Smooth muscle cell (in vitro differentiated cells): Measurements from ENCODE around the gene RTN4. TPM values are rescaled to one million over a fixed set of nuclear protein-coding genes. Genes with fewer than 3 reads are reported as not detected.

Experiments
- DNase-seq: peaks from one replicate; lab custom pipeline; 2025; ENCODE audit not compliant: unreplicated experiment; lab: John Stamatoyannopoulos, UW
- H2AFZ ChIP-seq: fragments of 200-600 bp; sonication (generic); 2 replicates; pipeline ENCODE4 v1.6.0; 2016; ENCODE audit warnings: antibody characterized with exemption, low read depth, mild to moderate bottlenecking
- H3F3A ChIP-seq: fragments of 200-600 bp; sonication (generic); 2 replicates; pipeline ENCODE4 v1.6.0; 2017; ENCODE audit warnings: antibody characterized with exemption, low read depth
- H3K27ac ChIP-seq: fragments of 200-600 bp; sonication (generic); 2 replicates; pipeline ENCODE4 v1.5.1; 2016; ENCODE audit warnings: low read depth, mild to moderate bottlenecking
- H3K27me3 ChIP-seq: fragments of 200-600 bp; sonication (generic); 2 replicates; pipeline ENCODE4 v1.6.1; 2016; ENCODE audit warnings: low read depth, mild to moderate bottlenecking
- H3K36me3 ChIP-seq: fragments of 200-600 bp; sonication (generic); 2 replicates; pipeline ENCODE4 v1.5.1; 2016; ENCODE audit warnings: low read depth
- H3K4me1 ChIP-seq: fragments of 200-600 bp; sonication (generic); 2 replicates; pipeline ENCODE4 v1.5.1; 2016; ENCODE audit warnings: low read depth
- H3K4me2 ChIP-seq: fragments of 200-600 bp; sonication (generic); 2 replicates; pipeline ENCODE4 v1.6.0; 2016; ENCODE audit warnings: mild to moderate bottlenecking
- H3K4me3 ChIP-seq: fragments of 200-600 bp; sonication (generic); 2 replicates; pipeline ENCODE4 v1.5.1; 2016; ENCODE audit warnings: mild to moderate bottlenecking
- H3K79me2 ChIP-seq: fragments of 200-600 bp; sonication (generic); 2 replicates; pipeline ENCODE4 v1.6.0; 2016; ENCODE audit warnings: low read depth, mild to moderate bottlenecking
- H3K9ac ChIP-seq: fragments of 200-600 bp; sonication (generic); 2 replicates; pipeline ENCODE4 v1.6.0; 2016; ENCODE audit warnings: low read depth
- H3K9me3 ChIP-seq: fragments of 200-600 bp; sonication (generic); replicated peaks from 2 replicates; pipeline ENCODE4 v1.5.1; 2016; ENCODE audit warnings: low read depth
- H4K20me1 ChIP-seq: fragments of 200-600 bp; sonication (generic); 2 replicates; pipeline ENCODE4 v1.6.0; 2016; ENCODE audit warnings: low read depth
- WGBS: methylation state at CpG from one replicate; pipeline ENCODE4 v1.1.7; 2016; ENCODE audit warnings: low lambda C conversion rate; 5-methylcytosine and 5-hydroxymethylcytosine counted together
- polyA plus RNA-seq: library from polyadenylated mRNA; unstranded; fragments of >200 nt; fragmentation: Nextera tagmentation; extraction: Ambion mirVana; gene quantifications from 2 replicates; pipeline ENCODE4 v1.2.1, GENCODE V29; 2016
- total RNA-seq: library from RNA; depleted of rRNA; stranded (reverse); fragments of >200 nt; gene quantifications from 2 replicates; pipeline ENCODE4 v1.2.3, GENCODE V29; 2014
- TF ChIP-seq, protein P1 (sequence below): fragments of 200-600 bp; sonication (generic); IDR thresholded peaks from 2 replicates; pipeline ENCODE4 v1.5.1; 2017; ENCODE audit warnings: borderline replicate concordance, mild to moderate bottlenecking, antibody characterized with exemption; ENCODE audit not compliant: insufficient read depth, poor library complexity, severe bottlenecking

The RTN4 gene
- total RNA-seq (246 and 295 TPM in 2 replicates), polyA plus RNA-seq (335 and 371 TPM in 2 replicates)

DNA sequence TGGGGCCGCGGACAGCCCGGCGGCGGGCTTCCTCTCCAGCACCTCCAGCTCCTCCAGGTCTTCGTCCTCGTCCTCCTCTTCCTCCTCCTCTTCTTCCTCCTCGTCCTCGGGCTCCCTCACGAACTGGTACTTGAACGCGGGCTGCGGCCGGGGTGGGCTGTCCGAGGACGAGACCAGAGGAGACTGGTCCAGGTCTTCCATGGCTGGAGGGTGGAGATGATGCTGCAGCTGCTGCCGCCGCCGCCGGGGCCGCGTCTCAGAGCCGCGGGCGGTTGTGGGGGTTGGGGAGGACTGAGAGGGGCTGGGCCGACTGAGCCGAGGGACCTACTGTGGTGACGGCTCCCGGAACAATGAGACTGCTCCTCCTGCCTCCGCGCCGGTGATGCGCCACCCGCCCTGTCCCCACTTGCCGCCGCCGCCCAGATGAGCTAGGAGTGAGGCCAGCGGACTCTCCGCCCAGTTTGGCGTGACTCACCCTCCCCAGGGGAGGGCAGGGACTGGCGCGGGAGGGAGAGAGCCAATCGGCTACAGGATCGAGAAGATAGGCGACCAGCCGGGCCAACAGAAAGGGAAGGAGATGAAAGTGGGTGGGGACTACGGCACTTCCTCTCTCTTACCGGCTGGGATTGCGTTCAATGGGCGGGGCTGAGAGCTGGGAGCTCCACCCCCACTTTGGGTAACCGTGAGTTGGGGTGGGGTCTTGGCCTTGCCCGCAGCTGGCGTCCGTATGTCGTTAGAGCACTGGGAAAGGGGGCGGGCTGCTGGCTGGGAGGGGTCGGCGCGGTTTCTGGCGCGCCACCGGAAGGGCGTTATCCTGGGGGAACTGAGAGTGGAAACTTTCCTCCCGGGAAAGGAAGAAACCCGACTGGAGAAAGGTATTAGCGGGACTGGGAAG, at the start of gene RTN4:
RTN4 (minus strand) TSS at position 352 of the 895 bp plus-strand sequence; CDS start at position 201, 151 bp downstream.
- TF ChIP-seq, protein P1, sequence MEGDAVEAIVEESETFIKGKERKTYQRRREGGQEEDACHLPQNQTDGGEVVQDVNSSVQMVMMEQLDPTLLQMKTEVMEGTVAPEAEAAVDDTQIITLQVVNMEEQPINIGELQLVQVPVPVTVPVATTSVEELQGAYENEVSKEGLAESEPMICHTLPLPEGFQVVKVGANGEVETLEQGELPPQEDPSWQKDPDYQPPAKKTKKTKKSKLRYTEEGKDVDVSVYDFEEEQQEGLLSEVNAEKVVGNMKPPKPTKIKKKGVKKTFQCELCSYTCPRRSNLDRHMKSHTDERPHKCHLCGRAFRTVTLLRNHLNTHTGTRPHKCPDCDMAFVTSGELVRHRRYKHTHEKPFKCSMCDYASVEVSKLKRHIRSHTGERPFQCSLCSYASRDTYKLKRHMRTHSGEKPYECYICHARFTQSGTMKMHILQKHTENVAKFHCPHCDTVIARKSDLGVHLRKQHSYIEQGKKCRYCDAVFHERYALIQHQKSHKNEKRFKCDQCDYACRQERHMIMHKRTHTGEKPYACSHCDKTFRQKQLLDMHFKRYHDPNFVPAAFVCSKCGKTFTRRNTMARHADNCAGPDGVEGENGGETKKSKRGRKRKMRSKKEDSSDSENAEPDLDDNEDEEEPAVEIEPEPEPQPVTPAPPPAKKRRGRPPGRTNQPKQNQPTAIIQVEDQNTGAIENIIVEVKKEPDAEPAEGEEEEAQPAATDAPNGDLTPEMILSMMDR = no peak
- H3K79me2 ChIP-seq = peaks cover 68% of the 10 kb centered on the region
- H3K27me3 ChIP-seq = no peaks in the 10 kb centered on the region
- H3F3A ChIP-seq = peaks cover 13% of the 10 kb centered on the region
- DNase-seq = peak; percentile 91
- no peak within 1 kb of the TSS for H2AFZ ChIP-seq
- no peaks in the 10 kb centered on the region for H3K36me3 ChIP-seq
- H3K4me1 ChIP-seq = peaks cover 34% of the 10 kb centered on the region
- no peaks in the 10 kb centered on the region for H3K9me3 ChIP-seq
- peak within 1 kb of the TSS; percentile 99 for H3K27ac ChIP-seq
- peak within 1 kb of the TSS; percentile 87 for H3K4me2 ChIP-seq
- H3K9ac ChIP-seq = peak within 1 kb of the TSS; percentile 95
- H3K4me3 ChIP-seq = peak within 1 kb of the TSS; percentile 94
- peaks cover 41% of the 10 kb centered on the region for H4K20me1 ChIP-seq
- WGBS = under 1% methylated on average over 56 of the region's 66 CpGs

- DNase-seq = no peak
- peak overlapping the region; percentile 73 for H3K27ac ChIP-seq
- no peaks in the 10 kb centered on the region for H3K27me3 ChIP-seq
- peaks cover 4% of the 10 kb centered on the region for H3F3A ChIP-seq
- H3K9ac ChIP-seq = no peak overlapping the region
- no peaks in the 10 kb centered on the region for H3K79me2 ChIP-seq
- TF ChIP-seq, protein P1 = no peak
- H2AFZ ChIP-seq = no peak overlapping the region
- no peak overlapping the region for H3K4me3 ChIP-seq
- H3K36me3 ChIP-seq = no peaks in the 10 kb centered on the region
- no peaks in the 10 kb centered on the region for H4K20me1 ChIP-seq
- H3K4me1 ChIP-seq = peaks cover 20% of the 10 kb centered on the region
- peak overlapping the region; percentile 28 for H3K4me2 ChIP-seq
- H3K9me3 ChIP-seq = no peaks in the 10 kb centered on the region
- 100% methylated on average over 2 of the region's 2 CpGs for WGBS
These were observed 49.2 kb upstream of the RTN4 start for GRCh38 chr2:55099493-55099877.

- no peak for DNase-seq
- WGBS = 42% methylated on average over 6 of the region's 6 CpGs
- H3K4me2 ChIP-seq = peak overlapping the region; percentile 28
- TF ChIP-seq, protein P1 = no peak
- no peak overlapping the region for H2AFZ ChIP-seq
- H3K36me3 ChIP-seq = no peaks in the 10 kb centered on the region
- H3K79me2 ChIP-seq = no peaks in the 10 kb centered on the region
- H3F3A ChIP-seq = peaks cover 4% of the 10 kb centered on the region
- H3K9me3 ChIP-seq = no peaks in the 10 kb centered on the region
- no peak overlapping the region for H3K4me3 ChIP-seq
- no peaks in the 10 kb centered on the region for H4K20me1 ChIP-seq
- H3K4me1 ChIP-seq = peaks cover 20% of the 10 kb centered on the region
- H3K27me3 ChIP-seq = no peaks in the 10 kb centered on the region
- no peak overlapping the region for H3K9ac ChIP-seq
- H3K27ac ChIP-seq = no peak overlapping the region
These were observed 47.5 kb upstream of the RTN4 start for GRCh38 chr2:55097461-55098410.
